T1000 (cell line): ENCODE measurements around the gene C22orf39.

ENCODE experiments used
- DNase-seq: peaks from one replicate; lab custom pipeline; 2025; ENCODE audit warnings: mixed read lengths; lab: John Stamatoyannopoulos, UW

C22orf39 gene

GRCh38 chr22:19477321-19478044, 30.0 kb upstream of the C22orf39 start:
- no peak for DNase-seq

- no peak for DNase-seq
Observed at GRCh38 chr22:19476023-19476422, 28.5 kb upstream of the C22orf39 start.

- DNase-seq, result no peak
Observed at GRCh38 chr22:19473578-19473977, 26.1 kb upstream of the C22orf39 start.

- DNase-seq, result no peak
Observed at GRCh38 chr22:19472233-19472632, 24.7 kb upstream of the C22orf39 start.

GRCh38 chr22:19471572-19471971, 24.1 kb upstream of the C22orf39 start:
- no peak for DNase-seq

- no peak for DNase-seq
Observed at GRCh38 chr22:19470010-19470409, 22.5 kb upstream of the C22orf39 start.

- no peak for DNase-seq
Observed at GRCh38 chr22:19469421-19469820, 21.9 kb upstream of the C22orf39 start.

GRCh38 chr22:19467912-19468311, 20.4 kb upstream of the C22orf39 start:
- no peak for DNase-seq

GRCh38 chr22:19466848-19467752, 19.6 kb upstream of the C22orf39 start:
- DNase-seq, result no peak

- DNase-seq, result no peak
Observed at GRCh38 chr22:19466126-19466716, 18.7 kb upstream of the C22orf39 start.

- DNase-seq, result no peak
Observed at GRCh38 chr22:19464975-19465374, 17.5 kb upstream of the C22orf39 start.

GRCh38 chr22:19464546-19464945, 17.0 kb upstream of the C22orf39 start:
- no peak for DNase-seq

- DNase-seq, result peak; percentile 79
Observed at GRCh38 chr22:19463491-19464469, 16.3 kb upstream of the C22orf39 start.

- no peak for DNase-seq
Observed at GRCh38 chr22:19463008-19463407, 15.5 kb upstream of the C22orf39 start.

- no peak for DNase-seq
Observed at GRCh38 chr22:19461506-19461905, 14.0 kb upstream of the C22orf39 start.

GRCh38 chr22:19460036-19460435, 12.5 kb upstream of the C22orf39 start:
- DNase-seq, result no peak

- no peak for DNase-seq
Observed at GRCh38 chr22:19457828-19458428, 10.4 kb upstream of the C22orf39 start.

- DNase-seq, result no peak
Observed at GRCh38 chr22:19456541-19456940, 9.0 kb upstream of the C22orf39 start.

- DNase-seq, result no peak
Observed at GRCh38 chr22:19455585-19456370, 8.3 kb upstream of the C22orf39 start.

GRCh38 chr22:19455033-19455432, 7.5 kb upstream of the C22orf39 start:
- DNase-seq, result no peak
